Neural cell (in vitro differentiated cells): ENCODE results near the gene TNKS1BP1. TPM values are rescaled to one million over a fixed set of nuclear protein-coding genes. Genes with fewer than 3 reads are reported as not detected.

ENCODE experiments used
- H2AFZ ChIP-seq: fragments of 200-600, 300-800 bp; sonication (generic), shearing (Covaris generic); 2 replicates; pipeline ENCODE4 v1.6.0; 2014; ENCODE audit warnings: low read depth, mild to moderate bottlenecking, antibody characterized with exemption, low read length, moderate library complexity
- H3F3A ChIP-seq: fragments of 200-600 bp; shearing (Covaris generic); 2 replicates; pipeline ENCODE4 v1.6.1; 2016; ENCODE audit warnings: mild to moderate bottlenecking, moderate library complexity, mixed read lengths, antibody characterized with exemption, low read length; ENCODE audit not compliant: insufficient read depth, poor library complexity, severe bottlenecking
- H3K27ac ChIP-seq: fragments of 200-600, 300-800 bp; sonication (generic), shearing (Covaris generic); 2 replicates; pipeline ENCODE4 v1.5.1; 2014; ENCODE audit warnings: mild to moderate bottlenecking, low read length, moderate library complexity
- H3K27me3 ChIP-seq: fragments of 300-800, 200-600 bp; sonication (generic), shearing (Covaris generic); 2 replicates; pipeline ENCODE4 v1.6.0; 2014; ENCODE audit warnings: mild to moderate bottlenecking, low read depth, low read length, moderate library complexity; ENCODE audit not compliant: insufficient read depth
- H3K36me3 ChIP-seq: fragments of 300-800, 200-600 bp; sonication (generic), shearing (Covaris generic); 2 replicates; pipeline ENCODE4 v1.5.1; 2014; ENCODE audit warnings: mild to moderate bottlenecking, antibody characterized with exemption, low read length, moderate library complexity; ENCODE audit not compliant: insufficient read depth
- H3K4me2 ChIP-seq: fragments of 300-800, 200-600 bp; sonication (generic), shearing (Covaris generic); 2 replicates; pipeline ENCODE4 v1.6.0; 2014; ENCODE audit warnings: mild to moderate bottlenecking, low read length
- H3K4me3 ChIP-seq: fragments of 300-800, 200-600 bp; sonication (generic), shearing (Covaris generic); 2 replicates; pipeline ENCODE4 v1.5.1; 2014; ENCODE audit warnings: mild to moderate bottlenecking, low read length, moderate library complexity
- H3K79me2 ChIP-seq: fragments of 200-600 bp; shearing (Covaris generic); replicated peaks from 2 replicates; pipeline ENCODE4 v1.6.0; 2014; ENCODE audit warnings: mild to moderate bottlenecking, low read length, moderate library complexity; ENCODE audit not compliant: insufficient read depth
- H3K9ac ChIP-seq: fragments of 300-800, 200-600 bp; sonication (generic), shearing (Covaris generic); 2 replicates; pipeline ENCODE4 v1.6.1; 2016; ENCODE audit warnings: mild to moderate bottlenecking, low read length, mixed read lengths
- H3K9me2 ChIP-seq: fragments of 200-600 bp; shearing (Covaris generic); 2 replicates; pipeline ENCODE4 v1.6.1; 2016; ENCODE audit warnings: mild to moderate bottlenecking, low read length, mixed read lengths; ENCODE audit not compliant: insufficient read depth
- H3K9me3 ChIP-seq: fragments of 200-600, 300-800 bp; sonication (generic), shearing (Covaris generic); 2 replicates; pipeline ENCODE4 v1.6.1; 2016; ENCODE audit warnings: mild to moderate bottlenecking, mixed run types, low read length, moderate library complexity, mixed read lengths
- H4K20me1 ChIP-seq: fragments of 200-600 bp; shearing (Covaris generic); 2 replicates; pipeline ENCODE4 v1.6.1; 2016; ENCODE audit warnings: mild to moderate bottlenecking, mixed run types; ENCODE audit not compliant: insufficient read depth
- CTCF ChIP-seq: fragments of 450-650 bp; IDR thresholded peaks from 2 replicates; pipeline ENCODE4 v1.5.1; 2014; ENCODE audit warnings: antibody characterized with exemption, mild to moderate bottlenecking, moderate library complexity; ENCODE audit not compliant: poor library complexity, severe bottlenecking
- EP300 ChIP-seq: fragments of 450-650 bp; conservative IDR thresholded peaks from 2 replicates; pipeline ENCODE4 v1.6.1; 2014; ENCODE audit warnings: antibody characterized with exemption, mild to moderate bottlenecking, moderate library complexity; ENCODE audit not compliant: poor library complexity, severe bottlenecking
- EZH2 ChIP-seq: fragments of 200-600, 300-800 bp; shearing (Covaris generic), sonication (generic); IDR thresholded peaks from 2 replicates; pipeline ENCODE4 v1.6.1; 2014; ENCODE audit warnings: antibody characterized with exemption, low read length, borderline replicate concordance, mild to moderate bottlenecking; ENCODE audit not compliant: insufficient read depth, poor library complexity, severe bottlenecking
- MXI1 ChIP-seq: fragments of 450-650 bp; conservative IDR thresholded peaks from 2 replicates; pipeline ENCODE4 v1.6.1; 2014; ENCODE audit warnings: antibody characterized with exemption, mild to moderate bottlenecking; ENCODE audit not compliant: poor library complexity, severe bottlenecking
- POLR2AphosphoS5 ChIP-seq: IDR thresholded peaks from 2 replicates; pipeline ENCODE4 v1.6.1; 2012
- RAD21 ChIP-seq: fragments of 450-650 bp; conservative IDR thresholded peaks from 2 replicates; pipeline ENCODE4 v1.6.1; 2014; ENCODE audit warnings: antibody characterized with exemption, mild to moderate bottlenecking, moderate library complexity
- SMC3 ChIP-seq: fragments of 450-650 bp; conservative IDR thresholded peaks from 2 replicates; pipeline ENCODE4 v1.6.1; 2014; ENCODE audit warnings: antibody characterized with exemption, mild to moderate bottlenecking, moderate library complexity; ENCODE audit not compliant: poor library complexity
- TAF1 ChIP-seq: IDR thresholded peaks from 2 replicates; pipeline ENCODE4 v1.6.1; 2012; ENCODE audit warnings: low read depth
- polyA plus RNA-seq: library from polyadenylated mRNA; depleted of rRNA; stranded (reverse); fragments of >200 nt; gene quantifications from 2 replicates; pipeline ENCODE4 v1.2.3, GENCODE V29; 2014
- TF ChIP-seq, protein P1 (sequence below): IDR thresholded peaks from 2 replicates; pipeline ENCODE4 v1.6.1; 2012; ENCODE audit warnings: borderline replicate concordance

The TNKS1BP1 gene
- polyA plus RNA-seq, 1 donor from 2014 or later, result 8.9 TPM

- no peaks in the 10 kb centered on the region for H3K79me2 ChIP-seq
- H3F3A ChIP-seq, result no peaks in the 10 kb centered on the region
- H4K20me1 ChIP-seq, result no peaks in the 10 kb centered on the region
- H3K9me3 ChIP-seq, result no peaks in the 10 kb centered on the region
- no peak overlapping the region for H3K27ac ChIP-seq
- TF ChIP-seq RAD21, result no peak
- no peak for TF ChIP-seq SMC3
- no peak for TF ChIP-seq MXI1
- TF ChIP-seq TAF1, result no peak
- TF ChIP-seq, protein P1, sequence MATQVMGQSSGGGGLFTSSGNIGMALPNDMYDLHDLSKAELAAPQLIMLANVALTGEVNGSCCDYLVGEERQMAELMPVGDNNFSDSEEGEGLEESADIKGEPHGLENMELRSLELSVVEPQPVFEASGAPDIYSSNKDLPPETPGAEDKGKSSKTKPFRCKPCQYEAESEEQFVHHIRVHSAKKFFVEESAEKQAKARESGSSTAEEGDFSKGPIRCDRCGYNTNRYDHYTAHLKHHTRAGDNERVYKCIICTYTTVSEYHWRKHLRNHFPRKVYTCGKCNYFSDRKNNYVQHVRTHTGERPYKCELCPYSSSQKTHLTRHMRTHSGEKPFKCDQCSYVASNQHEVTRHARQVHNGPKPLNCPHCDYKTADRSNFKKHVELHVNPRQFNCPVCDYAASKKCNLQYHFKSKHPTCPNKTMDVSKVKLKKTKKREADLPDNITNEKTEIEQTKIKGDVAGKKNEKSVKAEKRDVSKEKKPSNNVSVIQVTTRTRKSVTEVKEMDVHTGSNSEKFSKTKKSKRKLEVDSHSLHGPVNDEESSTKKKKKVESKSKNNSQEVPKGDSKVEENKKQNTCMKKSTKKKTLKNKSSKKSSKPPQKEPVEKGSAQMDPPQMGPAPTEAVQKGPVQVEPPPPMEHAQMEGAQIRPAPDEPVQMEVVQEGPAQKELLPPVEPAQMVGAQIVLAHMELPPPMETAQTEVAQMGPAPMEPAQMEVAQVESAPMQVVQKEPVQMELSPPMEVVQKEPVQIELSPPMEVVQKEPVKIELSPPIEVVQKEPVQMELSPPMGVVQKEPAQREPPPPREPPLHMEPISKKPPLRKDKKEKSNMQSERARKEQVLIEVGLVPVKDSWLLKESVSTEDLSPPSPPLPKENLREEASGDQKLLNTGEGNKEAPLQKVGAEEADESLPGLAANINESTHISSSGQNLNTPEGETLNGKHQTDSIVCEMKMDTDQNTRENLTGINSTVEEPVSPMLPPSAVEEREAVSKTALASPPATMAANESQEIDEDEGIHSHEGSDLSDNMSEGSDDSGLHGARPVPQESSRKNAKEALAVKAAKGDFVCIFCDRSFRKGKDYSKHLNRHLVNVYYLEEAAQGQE, result no peak
- no peak for TF ChIP-seq EP300
- TF ChIP-seq CTCF, result no peak
- no peaks in the 10 kb centered on the region for H3K36me3 ChIP-seq
- no peak overlapping the region for H3K4me2 ChIP-seq
- no peak overlapping the region for H3K4me3 ChIP-seq
- no peak overlapping the region for H3K9ac ChIP-seq
- H3K27me3 ChIP-seq, result no peaks in the 10 kb centered on the region
- H3K9me2 ChIP-seq, result no peaks in the 10 kb centered on the region
- no peak overlapping the region for H2AFZ ChIP-seq
These were observed 16.2 kb downstream of the TNKS1BP1 start for GRCh38 chr11:57308426-57309060.

DNA sequence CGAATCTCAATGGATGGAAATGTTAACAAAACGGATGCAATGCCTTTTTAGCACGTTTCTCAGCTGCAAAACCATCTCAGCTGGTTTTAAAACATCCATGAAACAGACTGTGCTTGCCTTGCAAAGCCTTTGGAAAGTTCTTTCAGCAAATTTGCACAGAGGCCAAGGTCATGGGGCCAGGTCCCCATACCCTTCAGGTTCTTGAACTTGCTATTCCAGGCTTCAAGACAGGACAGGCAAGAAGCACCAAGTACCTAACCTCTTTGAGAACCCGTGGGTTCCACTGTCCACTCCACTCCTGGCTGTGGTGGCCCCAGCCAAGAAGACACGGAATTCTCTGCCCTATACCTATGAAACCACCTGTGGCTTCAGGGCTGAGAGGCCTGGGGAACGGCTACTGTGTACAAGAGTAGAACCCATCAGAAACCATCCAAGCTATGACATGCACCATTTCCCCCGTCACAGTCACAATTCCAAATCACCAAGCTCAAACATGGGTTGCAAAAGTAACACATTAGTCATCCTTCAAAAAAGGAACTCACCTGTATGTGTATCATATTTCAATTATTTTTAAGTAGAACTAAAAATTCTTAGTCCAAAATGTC lies 17.0 kb downstream of the TNKS1BP1 start:
- H3K9ac ChIP-seq, result no peak overlapping the region
- H3K4me2 ChIP-seq, result no peak overlapping the region
- H3K9me2 ChIP-seq, result no peaks in the 10 kb centered on the region

More for the DNA sequence above, 17.0 kb downstream of the TNKS1BP1 start:
- TF ChIP-seq MXI1 (no peak), TAF1 (no peak), EP300 (no peak), RAD21 (no peak), CTCF (no peak), SMC3 (no peak), POLR2AphosphoS5 (no peak), EZH2 (no peak)
- TF ChIP-seq, protein P1, result no peak
- Histone ChIP-seq H3K27me3 (no peaks in the 10 kb centered on the region), H3K27ac (no peak overlapping the region), H3K79me2 (no peaks in the 10 kb centered on the region), H4K20me1 (no peaks in the 10 kb centered on the region), H3K4me3 (no peak overlapping the region), H3K9me3 (no peaks in the 10 kb centered on the region), H3K36me3 (no peaks in the 10 kb centered on the region), H2AFZ (no peak overlapping the region), H3F3A (no peaks in the 10 kb centered on the region)
